Measurements from ENCODE around the gene ZSCAN1.

Gene ZSCAN1

DNA sequence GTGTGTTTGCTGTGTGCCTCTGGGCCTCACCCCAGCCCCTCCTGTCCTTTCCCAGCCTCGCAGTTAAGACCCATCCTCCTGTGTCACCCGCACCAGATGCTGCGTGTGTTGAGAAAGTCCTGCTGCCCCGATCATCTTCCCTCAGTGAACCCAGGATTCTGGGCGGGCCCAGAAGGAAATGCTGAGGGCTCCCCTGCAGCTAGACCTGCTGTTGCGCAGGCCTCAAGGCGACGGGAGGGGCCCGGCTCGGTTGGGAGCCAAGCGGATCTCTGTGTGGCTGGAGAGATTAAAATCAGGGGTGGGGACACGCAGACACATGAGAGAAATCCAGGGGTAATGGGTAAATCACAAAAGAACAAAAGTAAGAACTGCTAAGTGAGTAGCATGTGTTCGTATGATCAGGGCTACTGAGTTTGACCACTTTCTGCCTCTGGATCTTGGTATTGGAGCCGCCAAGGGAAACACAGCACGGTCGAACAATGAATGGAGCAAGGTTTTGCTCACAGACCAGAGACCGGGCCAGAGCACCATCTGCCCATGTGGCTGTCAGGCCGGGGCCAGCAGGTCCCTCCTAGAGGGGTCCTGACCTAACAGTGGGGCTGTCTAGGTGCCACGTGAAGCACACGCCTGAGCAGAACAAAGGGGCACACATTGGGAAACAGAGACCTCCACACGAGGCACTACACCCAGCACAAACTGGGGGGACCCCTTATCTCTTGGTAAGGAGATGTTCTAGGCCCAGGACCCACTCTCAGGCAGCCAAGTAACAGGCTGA is 7.1 kb downstream of the ZSCAN1 start:
- no peak for DNase-seq (ENCODE audit: low spot score)

DNA sequence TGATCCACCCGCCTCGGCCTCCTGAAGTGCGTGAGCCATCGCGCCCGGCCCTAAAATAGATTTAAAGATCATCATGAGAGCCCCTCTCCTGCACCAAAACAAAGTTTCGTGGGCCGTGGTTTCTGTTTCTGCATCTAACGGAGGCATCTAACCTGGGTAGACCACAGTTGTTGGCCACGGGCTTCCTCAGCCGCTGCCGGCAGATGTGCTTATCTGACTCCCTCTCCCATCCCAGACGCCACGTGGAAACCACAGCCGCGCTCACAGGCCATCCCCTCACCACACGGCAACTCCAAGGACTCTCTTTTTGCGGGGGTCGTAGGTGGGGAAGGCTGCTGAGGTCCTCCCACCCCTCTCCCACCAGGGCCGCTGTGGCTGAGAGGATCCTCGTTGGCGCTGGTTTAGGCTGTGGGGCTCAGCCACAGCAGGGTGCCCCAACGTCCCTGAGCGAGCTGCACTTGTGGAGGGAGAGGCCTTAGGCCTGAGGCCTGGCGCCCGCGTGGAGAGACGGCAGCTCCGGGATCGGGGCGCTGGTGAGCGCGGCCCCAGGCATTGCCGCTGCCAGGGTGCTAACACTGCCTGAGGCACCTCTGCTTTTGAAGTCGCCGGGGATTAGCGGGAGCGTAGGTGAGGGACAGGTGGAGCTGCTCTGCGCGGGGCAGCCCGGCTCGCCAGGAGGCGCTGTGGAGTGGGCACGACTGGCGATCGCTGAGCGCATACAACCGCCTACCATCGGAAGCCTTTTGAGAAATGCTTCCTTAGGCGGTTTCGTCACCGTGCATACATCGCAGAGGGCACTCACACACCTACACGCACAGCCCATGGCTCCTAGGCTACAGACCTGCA is 8.9 kb downstream of the ZSCAN1 start:
- DNase-seq (ENCODE audit: low spot score) = no peak

DNA sequence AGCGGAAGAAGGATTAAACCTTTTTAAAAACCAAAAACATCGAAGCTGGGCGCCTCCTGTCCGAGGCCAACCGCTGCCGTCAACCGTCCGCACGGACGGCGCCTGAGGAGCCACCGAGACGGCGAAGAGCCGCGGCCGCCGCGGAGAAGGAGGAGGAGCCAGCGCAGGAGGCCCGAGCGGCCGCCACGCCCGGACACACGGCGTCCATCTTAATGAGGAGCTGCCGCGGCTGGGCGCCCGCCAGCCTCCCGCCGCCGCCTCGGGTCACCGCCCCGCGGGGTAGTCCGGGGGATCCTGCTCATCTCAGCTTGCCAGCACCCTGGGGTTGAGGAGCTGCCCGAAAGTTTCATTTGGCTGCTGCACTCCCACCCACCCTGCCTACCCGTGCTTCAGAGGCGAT is 10.6 kb downstream of the ZSCAN1 start:
- no peak for DNase-seq (ENCODE audit: low spot score)

DNA sequence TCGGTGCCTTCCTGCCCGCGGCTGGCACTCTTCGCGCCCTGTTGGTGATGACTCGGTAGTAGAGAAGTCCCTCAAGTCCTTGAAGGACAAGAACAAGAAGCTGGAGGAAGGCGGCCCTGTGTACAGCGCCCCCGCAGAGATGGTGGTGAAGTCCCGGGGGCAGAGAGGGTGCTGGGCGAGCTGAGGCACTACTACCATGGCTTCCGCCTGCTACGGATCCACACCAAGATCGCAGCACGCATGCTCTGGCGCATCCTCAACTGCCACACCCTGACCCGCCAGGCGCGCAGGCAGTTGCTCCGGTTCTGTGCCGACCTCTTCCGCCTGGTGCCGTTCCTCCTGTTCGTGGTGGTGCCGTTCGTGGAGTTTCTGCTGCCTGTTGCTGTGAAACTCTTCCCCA is 11.1 kb downstream of the ZSCAN1 start:
- DNase-seq (ENCODE audit: low spot score) = no peak

DNA sequence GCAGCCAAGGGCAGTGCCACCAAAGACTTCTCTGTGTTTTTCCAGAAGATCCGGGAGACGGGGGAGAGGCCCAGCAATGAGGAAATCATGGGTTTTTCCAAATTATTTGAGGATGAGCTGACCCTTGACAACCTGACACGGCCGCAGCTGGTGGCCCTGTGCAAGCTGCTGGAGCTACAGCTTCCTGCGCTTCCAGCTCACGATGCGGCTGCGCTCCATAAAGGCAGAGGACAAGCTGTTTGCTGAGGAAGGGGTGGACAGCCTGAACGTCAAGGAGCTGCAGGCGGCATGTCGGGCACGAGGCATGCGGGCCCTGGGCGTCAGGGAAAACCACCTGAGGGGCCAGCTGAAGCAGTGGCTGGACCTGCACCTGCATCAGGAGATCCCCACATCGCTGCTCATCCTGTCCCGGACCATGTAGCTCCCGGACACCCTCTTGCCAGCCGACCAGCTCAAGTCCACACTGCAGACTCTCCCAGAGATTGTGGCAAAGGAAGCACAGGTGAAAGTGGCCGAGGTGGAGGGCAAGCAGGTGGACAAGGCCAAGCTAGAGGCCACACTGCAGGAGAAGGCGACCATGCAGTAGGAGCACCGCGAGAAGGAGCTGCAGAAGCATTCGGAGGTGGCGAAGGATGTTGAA is 11.7 kb downstream of the ZSCAN1 start:
- DNase-seq (ENCODE audit: low spot score) = no peak

DNA sequence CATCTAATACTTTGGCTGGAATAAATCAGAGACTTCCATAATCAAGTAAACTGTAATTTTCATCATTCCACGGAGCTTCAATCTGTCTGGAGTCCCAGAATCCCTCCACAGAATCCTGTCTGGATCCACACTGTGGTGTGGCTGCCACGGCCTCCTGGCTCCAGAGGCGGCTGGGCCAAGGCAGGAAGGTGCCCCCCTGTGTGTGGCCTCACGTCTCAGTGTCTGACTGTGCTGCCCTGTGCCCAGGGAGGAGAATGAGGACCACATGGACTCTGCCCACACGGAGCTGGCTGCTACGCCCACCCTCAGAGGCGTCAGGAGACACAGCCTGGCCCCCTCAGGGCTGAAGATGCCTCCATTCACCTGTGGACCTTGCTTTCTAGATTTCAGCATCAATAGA is 13.0 kb downstream of the ZSCAN1 start:
- DNase-seq (ENCODE audit: low spot score) = no peak

DNA sequence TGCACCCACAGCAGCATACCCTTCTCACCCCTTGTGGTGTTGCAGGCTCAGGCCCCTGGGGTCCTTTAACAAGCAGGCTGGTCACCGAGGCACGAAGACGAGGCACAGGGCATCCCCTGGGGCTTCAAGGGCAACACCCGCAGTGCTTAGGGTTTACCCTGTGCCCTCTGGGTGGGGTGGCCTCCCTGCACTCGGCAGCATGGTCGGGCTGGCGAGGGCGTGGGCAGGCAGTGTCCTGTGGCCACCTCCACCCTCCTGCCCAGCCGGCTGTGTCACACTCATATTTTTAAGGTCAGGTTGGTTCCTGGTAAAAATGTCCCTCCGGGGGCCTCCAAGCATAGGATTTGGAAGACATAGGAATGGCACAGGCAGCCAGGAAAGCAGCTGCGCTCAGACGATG is 13.8 kb downstream of the ZSCAN1 start:
- no peak for DNase-seq (ENCODE audit: low spot score)

DNA sequence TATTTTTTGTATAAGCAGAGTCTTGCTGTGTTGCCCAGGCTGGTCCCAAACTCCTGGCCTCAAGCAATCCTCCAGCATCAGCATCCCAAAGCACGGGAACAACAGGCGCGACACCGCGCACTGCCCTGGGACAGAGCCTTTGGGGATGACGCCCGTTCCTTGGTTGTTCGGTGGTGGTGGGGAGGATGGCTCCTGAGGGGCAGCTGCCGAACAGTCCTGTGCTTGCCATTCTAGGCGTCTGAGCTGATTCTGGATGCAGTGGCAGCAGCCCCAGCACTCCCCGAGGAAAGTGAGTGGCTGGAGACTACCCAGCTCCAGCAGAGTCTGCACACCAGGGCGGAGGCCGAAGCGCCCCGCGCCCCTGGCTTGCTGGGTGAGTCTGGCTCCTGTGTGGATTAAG is 18.4 kb downstream of the ZSCAN1 start:
- no peak for DNase-seq (ENCODE audit: low spot score)

DNA sequence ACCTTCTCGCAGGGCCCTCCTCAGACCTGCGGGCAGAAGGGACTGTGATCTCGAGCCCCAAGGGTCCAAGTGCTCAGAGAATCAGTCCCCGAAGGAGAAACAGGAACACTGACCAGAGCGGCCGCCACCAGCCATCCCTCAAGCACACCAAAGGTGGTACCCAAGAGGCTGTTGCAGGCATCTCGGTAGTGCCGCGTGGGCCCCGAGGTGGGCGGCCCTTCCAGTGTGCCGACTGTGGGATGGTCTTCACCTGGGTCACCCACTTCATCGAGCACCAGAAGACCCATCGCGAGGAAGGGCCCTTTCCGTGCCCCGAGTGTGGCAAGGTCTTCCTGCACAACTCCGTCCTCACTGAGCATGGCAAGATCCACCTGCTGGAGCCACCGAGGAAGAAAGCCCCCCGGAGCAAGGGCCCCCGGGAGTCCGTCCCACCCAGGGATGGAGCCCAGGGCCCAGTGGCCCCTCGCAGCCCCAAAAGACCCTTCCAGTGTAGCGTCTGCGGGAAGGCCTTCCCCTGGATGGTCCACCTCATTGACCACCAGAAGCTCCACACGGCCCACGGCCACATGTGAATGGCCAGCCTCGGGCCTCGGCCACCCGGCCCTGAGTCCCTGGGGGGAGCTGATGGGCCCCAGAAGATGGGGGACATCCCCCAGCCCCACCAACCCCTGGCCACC is 19.8 kb downstream of the ZSCAN1 start:
- DNase-seq (ENCODE audit: low spot score) = no peak

DNA sequence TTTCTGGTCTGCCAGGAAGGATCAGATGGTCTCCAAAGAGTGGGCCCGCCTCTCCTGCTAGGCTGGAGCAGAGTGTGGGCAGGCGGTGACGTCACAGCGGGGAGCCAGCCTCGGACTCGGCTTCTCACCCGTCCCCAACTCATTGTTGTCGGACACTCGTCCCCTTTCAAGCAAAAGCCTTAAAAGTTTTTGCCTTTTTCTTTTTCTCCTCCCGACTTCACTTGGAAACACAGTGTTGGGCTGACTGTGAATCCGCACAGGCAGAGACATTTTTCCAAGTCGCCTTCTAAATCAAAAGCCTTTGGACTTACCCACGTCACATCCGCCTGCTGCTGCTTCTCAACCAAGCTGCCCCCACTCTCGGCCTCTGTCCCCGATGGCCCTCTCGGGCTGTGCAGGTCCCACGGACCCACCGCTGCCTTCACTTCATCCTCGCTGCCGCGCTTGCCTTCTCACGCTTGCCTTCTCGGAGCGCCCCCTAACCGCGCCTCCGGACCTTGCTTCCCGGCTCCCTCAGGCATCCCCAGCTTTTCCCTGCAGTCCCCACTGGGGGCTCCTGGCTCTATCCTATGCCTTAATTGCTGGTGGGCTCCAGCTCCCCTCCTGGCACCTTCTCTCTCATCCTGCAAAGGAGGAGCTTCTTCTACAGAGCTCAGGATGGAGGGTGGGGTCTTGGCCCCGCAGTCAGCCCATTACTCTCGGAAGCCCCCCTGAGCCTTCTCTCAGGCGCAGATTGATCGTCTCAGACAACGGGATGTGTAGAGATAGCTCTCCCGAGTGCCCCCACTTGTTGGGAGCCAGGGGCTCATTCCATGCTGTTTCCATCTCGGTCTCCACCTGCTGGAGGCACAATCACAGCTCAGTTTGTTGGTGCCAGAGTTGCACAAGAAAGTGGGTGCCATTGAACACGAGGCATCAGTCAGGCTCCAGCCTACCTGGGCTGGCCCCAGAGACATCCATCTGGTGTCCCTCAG is 21.4 kb downstream of the ZSCAN1 start:
- no peak for DNase-seq (ENCODE audit: low spot score)

DNA sequence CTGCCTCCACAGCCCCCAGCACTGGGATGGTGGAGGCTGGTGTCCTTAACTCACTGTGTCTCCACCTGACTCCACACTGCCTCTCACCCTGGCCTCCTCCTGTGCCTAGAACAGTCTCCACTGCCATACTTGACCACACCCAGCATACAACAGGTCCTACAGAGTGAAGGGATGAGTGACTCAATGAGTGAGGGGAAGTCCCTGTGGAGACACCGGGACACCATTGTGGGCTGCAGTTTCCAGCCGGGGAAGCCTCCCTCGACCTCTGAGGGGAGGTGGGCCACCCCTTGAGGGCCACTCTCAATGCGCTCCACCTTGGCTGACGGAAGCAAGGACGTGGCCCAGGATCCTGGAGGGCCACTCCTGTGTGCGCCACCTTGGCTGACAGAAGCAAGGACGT is 22.4 kb downstream of the ZSCAN1 start:
- no peak for DNase-seq (ENCODE audit: low spot score)

DNA sequence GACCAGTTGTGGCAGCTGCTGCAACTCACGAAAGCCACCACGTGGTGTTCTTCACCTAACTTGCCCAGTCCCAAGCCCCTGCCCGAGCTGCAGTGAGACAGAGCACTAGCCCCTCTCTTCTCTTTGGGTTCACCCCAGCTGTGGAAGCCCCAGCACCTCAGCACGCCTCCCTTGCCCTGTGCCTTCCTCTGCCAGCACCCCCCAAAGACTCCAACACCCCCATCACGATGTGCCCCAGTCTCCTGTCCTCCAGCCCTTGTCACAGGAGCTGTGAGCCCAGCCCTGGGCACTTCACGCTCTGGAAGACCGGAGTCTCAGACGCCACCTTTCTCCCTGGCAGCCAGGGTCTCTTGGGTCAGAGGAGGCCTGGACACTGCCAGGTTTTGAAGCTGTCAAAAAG is 23.0 kb downstream of the ZSCAN1 start:
- no peak for DNase-seq (ENCODE audit: low spot score)

DNA sequence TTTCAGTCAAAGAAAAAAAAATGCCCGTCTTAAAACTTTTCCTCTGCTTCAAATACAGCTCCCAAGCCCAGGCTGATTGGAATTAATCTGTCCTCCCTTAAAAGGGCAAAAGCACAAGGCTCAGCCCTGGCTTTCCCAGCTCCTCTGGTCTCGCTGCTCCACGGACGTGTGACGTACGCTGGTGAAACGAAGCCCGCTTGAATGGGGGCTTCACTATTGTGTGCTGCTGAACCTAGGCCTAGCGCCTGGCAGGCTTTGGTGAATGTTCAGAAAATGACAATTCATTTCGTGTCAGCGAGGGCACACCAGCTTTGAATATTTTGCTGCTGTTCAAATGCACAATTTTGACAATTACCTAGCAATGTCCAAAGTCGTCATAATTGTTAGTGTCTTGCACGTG is 24.6 kb downstream of the ZSCAN1 start:
- no peak for DNase-seq (ENCODE audit: low spot score)

DNA sequence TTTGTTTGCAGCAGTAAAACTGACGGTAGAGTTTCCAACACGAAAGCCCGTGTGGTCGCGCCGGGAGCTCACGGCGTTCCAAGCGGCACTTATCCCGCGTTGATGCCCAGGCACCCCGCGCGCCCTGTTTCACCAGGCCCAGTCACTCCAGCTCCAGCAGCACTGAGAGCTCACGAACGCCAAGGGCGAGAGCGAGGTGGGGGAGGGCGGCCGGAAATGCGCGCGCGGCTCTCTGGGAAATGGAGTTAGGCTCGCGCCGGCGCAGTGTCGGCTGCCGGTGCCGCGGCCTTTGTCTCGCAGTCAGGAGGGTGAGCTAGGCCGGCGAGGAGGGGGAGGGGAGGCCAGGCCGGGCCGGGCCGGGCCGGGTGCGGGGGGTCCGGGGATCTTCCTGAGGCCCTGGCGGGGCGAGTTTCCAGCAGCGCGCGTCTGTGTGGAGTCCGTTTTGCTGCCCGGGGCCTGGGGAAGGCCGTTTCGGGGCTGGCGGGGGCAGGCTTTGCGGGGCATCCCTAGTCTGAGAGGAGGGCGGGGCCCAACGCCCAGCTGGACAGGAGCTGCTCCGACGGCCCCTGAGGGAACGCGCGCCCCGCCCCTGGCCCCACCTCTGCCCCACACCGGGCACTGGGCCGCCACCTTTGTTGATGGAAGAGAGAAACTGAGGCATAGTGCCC is 25.3 kb downstream of the ZSCAN1 start, which contains the start of gene ZNF135:
Gene ZNF135 (plus strand): TSS at position 280 of the 668 bp plus-strand sequence. CDS start 721 bp downstream, outside the sequence.
- DNase-seq (ENCODE audit: low spot score) = peak; percentile 92

DNA sequence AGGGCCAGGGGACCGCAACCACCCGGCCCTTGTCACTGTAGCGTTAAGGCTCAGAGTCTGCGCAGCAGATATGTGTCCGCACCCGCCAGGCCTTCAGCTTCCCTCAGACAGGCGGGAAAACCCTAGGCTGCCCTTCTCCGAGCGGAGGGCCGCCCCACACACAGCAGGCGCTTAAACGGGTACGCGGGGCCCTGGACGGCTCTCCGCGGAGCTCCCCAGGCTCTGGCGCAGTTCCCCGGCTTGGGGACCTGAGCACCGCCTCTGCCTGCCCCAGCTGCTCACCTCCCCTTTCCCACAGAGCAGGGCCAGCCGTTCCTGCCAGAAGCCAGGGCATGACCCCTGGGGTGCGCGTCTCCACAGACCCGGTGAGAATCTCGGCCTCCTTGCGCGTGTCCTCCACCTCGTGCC is 25.9 kb downstream of the ZSCAN1 start:
- no peak for DNase-seq (ENCODE audit: low spot score)

DNA sequence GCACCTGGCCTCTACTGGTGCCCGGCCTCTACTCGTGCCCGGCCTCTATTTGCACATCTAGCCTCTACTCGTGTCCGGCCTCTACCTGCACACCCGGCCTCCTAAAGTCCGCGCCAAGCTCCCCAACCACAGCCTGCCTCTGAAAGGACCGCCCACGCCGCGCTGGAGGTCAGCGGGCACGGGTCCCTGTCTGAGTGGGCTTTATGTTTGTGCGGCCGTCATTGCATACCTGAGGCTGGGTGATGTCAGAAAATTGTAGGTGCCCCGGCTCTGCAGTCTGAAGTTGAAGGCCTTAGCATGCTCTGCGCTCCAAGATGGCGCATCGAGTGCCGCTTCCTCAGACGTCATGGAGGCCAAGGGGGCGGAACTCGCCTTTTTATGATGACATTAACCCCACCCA is 26.4 kb downstream of the ZSCAN1 start:
- DNase-seq (ENCODE audit: low spot score) = no peak

DNA sequence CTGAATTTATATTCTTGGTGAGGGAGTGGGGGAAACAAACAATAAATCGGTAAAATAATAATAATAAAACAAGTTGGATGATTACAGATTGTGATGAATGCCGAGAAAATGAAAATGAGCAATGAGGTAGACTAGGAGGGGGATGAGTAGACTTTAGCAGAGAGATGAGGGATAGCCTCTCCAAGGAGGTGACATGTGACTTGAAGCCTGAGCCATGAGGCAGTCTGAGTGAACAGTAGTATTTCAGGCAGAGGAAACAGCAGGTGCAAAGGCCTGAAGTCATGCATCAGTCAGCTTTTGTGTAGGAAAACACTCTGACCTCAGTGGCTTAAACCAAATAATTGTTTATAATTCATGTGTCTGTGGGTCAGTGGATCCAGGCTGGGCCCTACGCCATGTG is 29.9 kb downstream of the ZSCAN1 start:
- DNase-seq (ENCODE audit: low spot score) = no peak

DNA sequence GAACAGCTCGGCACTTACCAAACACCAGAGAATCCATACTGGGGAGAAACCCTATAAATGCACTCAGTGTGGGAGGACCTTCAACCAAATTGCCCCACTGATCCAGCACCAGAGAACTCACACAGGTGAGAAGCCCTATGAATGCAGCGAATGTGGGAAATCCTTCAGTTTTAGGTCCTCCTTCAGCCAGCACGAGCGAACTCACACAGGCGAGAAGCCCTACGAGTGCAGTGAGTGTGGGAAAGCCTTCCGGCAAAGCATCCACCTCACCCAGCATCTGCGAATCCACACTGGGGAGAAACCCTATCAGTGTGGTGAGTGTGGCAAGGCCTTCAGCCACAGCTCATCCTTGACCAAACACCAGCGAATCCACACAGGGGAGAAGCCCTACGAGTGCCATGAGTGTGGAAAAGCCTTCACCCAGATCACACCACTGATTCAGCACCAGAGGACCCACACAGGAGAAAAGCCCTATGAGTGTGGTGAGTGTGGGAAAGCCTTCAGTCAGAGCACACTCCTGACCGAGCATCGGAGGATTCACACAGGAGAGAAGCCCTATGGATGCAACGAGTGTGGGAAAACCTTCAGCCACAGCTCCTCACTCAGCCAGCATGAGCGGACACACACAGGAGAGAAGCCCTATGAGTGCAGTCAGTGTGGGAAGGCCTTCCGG is 33.6 kb downstream of the ZSCAN1 start:
- no peak for DNase-seq (ENCODE audit: low spot score)

DNA sequence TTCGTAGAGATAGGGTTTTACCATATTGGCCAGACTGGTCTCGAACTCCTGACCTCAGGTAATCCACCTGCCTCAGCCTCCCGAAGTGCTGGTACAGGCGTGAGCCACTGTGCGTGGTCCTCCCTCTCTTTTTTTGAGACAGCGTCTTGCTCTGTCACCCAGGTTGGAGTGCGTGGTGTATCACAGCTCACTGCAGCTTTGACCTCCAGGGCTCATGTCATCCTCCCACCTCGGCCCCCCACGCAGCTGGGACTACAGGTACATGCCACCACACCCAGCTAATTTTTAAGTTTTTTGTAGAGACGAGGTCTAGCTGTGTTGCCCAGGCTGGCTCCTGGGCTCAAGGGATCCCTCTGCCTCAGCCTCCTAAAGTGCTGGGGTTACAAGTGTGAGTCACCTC is 46.0 kb downstream of the ZSCAN1 start:
- DNase-seq (ENCODE audit: low spot score) = no peak

DNA sequence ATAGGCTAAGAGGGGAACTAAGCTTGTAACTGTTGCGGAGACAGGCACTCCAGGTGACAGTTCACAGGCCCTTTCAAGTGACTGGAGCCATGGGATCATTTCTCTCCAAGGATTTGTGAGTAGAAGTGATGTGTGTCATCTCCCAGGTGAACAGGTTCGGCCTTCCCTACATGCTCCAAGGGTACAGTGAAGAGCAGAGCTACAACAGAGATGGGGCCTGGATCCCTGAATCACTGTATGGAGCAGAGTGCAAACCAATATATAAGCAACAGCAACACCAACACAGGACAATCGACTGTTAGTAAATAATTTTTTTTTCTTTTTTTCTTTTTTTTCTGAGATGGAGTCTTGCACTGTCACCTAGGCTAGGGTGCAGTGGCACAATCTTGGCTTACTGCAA is 49.2 kb downstream of the ZSCAN1 start:
- DNase-seq (ENCODE audit: low spot score) = no peak

All from GM03348 (cell line).